Prostate gland (tissue), 2 donors: Measurements from ENCODE around the gene CHN1. TPM values are rescaled to one million over a fixed set of nuclear protein-coding genes. Genes with fewer than 3 reads are reported as not detected.

Experiments used
- DNase-seq: peaks from one replicate; pipeline ENCODE4 v3.0.0-alpha.2; 2019; ENCODE audit warnings: low spot score
- H3K27ac ChIP-seq, 2 donors: fragments of 200-600 bp; sonication (generic); 2 replicates each; pipeline ENCODE4 v1.5.1; 2017 to 2019
- H3K27me3 ChIP-seq: fragments of 200-600 bp; sonication (generic); replicated peaks from 2 replicates; pipeline ENCODE4 v1.5.1; 2019; ENCODE audit not compliant: insufficient read depth
- H3K36me3 ChIP-seq, 2 donors: fragments of 200-600 bp; sonication (generic); 1 replicate in 1 of 2; 2 replicates in 1 of 2; pipeline versions ENCODE4 v1.5.1 to v1.8.1; 2017 to 2019
- H3K4me1 ChIP-seq: fragments of 200-600 bp; sonication (generic); replicated peaks from 2 replicates; pipeline ENCODE4 v1.5.1; 2019
- H3K4me3 ChIP-seq, 2 donors: fragments of 200-600 bp; sonication (generic); 2 replicates each; pipeline ENCODE4 v1.5.1; 2017 to 2019
- H3K9me3 ChIP-seq: fragments of 200-600 bp; sonication (generic); 2 replicates; pipeline ENCODE4 v1.5.1; 2017
- CTCF ChIP-seq, 4 experiments: fragments of 200-600 bp in 2 of 4; fragments of 450-650 bp in 2 of 4; sonication (generic) in 2 of 4; IDR thresholded peaks; 1 replicate in 3 of 4; 2 replicates in 1 of 4; pipeline ENCODE4 v1.5.1; 2016 to 2019; ENCODE audit warnings: antibody characterized with exemption in 4 of 4, mild to moderate bottlenecking in 2 of 4, moderate library complexity in 2 of 4
- POLR2A ChIP-seq: fragments of 450-650 bp; IDR thresholded peaks from one replicate; pipeline ENCODE4 v1.6.1; 2016; ENCODE audit warnings: antibody characterized with exemption, mild to moderate bottlenecking
- POLR2AphosphoS5 ChIP-seq: sonication (generic); formaldehyde crosslinking; IDR thresholded peaks from one replicate; pipeline ENCODE4 v1.6.1; 2017; ENCODE audit warnings: antibody characterized with exemption
- WGBS: methylation state at CpG from one replicate; pipeline ENCODE4 v1.1.5; 2018; 5-methylcytosine and 5-hydroxymethylcytosine counted together
- intact Hi-C: fragments of 100-400 bp; cut with DNase I; formaldehyde crosslinking; loops from one replicate; pipeline ENCODE4 v1.14.2; 2022
- total RNA-seq, 2 donors: library from RNA; depleted of rRNA; stranded (reverse); fragments of >200 nt; gene quantifications; one replicate each; pipeline ENCODE4 v1.1.0, GENCODE V29; 2016

The CHN1 gene
- total RNA-seq, 2 donors from 2014 or later, result 7.8 to 20.1 TPM

GRCh38 chr2:175012516-175012915 is 7.3 kb upstream of the CHN1 start:
- WGBS, result 94% methylated on average over 2 of the region's 2 CpGs
- intact Hi-C loops, result no loop called here

GRCh38 chr2:175011505-175011904 is 6.3 kb upstream of the CHN1 start:
- H3K27ac ChIP-seq, result no peak overlapping the region
- no peak for DNase-seq
- H3K27me3 ChIP-seq, result no peaks in the 10 kb centered on the region
- 62% methylated on average over 1 of the region's 1 CpG for WGBS
- no peak overlapping the region for H3K4me3 ChIP-seq
- H3K36me3 ChIP-seq, result no peaks in the 10 kb centered on the region
- TF ChIP-seq POLR2A, result no peak
- TF ChIP-seq CTCF (IDR thresholded peaks at IDR 0.05), result no peak
- no peak for TF ChIP-seq POLR2AphosphoS5
- H3K9me3 ChIP-seq, result no peaks in the 10 kb centered on the region
- H3K4me1 ChIP-seq, result no peaks in the 10 kb centered on the region
- intact Hi-C loops, result no loop called here

More at GRCh38 chr2:175012516-175012915, 7.3 kb upstream of the CHN1 start:
- Histone ChIP-seq H3K4me1 (no peaks in the 10 kb centered on the region), H3K9me3 (no peaks in the 10 kb centered on the region), H3K36me3 (no peaks in the 10 kb centered on the region), H3K27ac (no peak overlapping the region), H3K27me3 (no peaks in the 10 kb centered on the region), H3K4me3 (no peak overlapping the region)
- no peak for TF ChIP-seq CTCF (IDR thresholded peaks at IDR 0.05)
- DNase-seq, result no peak

- no peaks in the 10 kb centered on the region for H3K9me3 ChIP-seq
- intact Hi-C loops, result no loop called here
- WGBS, result 24% methylated on average over 1 of the region's 1 CpG
- H3K27me3 ChIP-seq, result no peaks in the 10 kb centered on the region
- no peak overlapping the region for H3K27ac ChIP-seq
- no peak overlapping the region for H3K4me3 ChIP-seq
- TF ChIP-seq CTCF (IDR thresholded peaks at IDR 0.05) (no peak), POLR2A (no peak), POLR2AphosphoS5 (no peak)
- no peaks in the 10 kb centered on the region for H3K36me3 ChIP-seq
- H3K4me1 ChIP-seq, result no peaks in the 10 kb centered on the region
- no peak for DNase-seq
Observed at GRCh38 chr2:175010848-175011254, 5.7 kb upstream of the CHN1 start.

GRCh38 chr2:175009917-175010621 is 4.9 kb upstream of the CHN1 start:
- Histone ChIP-seq H3K36me3 (no peaks in the 10 kb centered on the region), H3K9me3 (no peaks in the 10 kb centered on the region), H3K4me1 (no peaks in the 10 kb centered on the region), H3K27me3 (no peaks in the 10 kb centered on the region), H3K27ac (no peak overlapping the region), H3K4me3 (no peak overlapping the region)
- WGBS, result 79% methylated on average over 3 of the region's 3 CpGs
- TF ChIP-seq POLR2A (no peak), POLR2AphosphoS5 (no peak), CTCF (IDR thresholded peaks at IDR 0.05) (no peak)
- intact Hi-C loops, result no loop called here
- DNase-seq, result no peak

GRCh38 chr2:175008801-175009495 is 3.8 kb upstream of the CHN1 start:
- no peak overlapping the region for H3K27ac ChIP-seq
- H3K36me3 ChIP-seq, result no peaks in the 10 kb centered on the region
- H3K27me3 ChIP-seq, result no peaks in the 10 kb centered on the region
- intact Hi-C loops, result no loop called here
- no peaks in the 10 kb centered on the region for H3K4me1 ChIP-seq
- no peak overlapping the region for H3K4me3 ChIP-seq
- no peaks in the 10 kb centered on the region for H3K9me3 ChIP-seq
- TF ChIP-seq CTCF (IDR thresholded peaks at IDR 0.05) (no peak), POLR2A (no peak), POLR2AphosphoS5 (no peak)
- DNase-seq, result no peak
- 85% methylated on average over 3 of the region's 3 CpGs for WGBS
